ENCODE measurements around the gene FCGR3A.
"Not testable (repeated sequence)": the region's sequence is repeated elsewhere in the genome, so short reads cannot be mapped to it uniquely, and the experiment has no call there.

GRCh38 chr1:161593092-161593755 lies 43.6 kb upstream of the FCGR3A start:
- TF ChIP-seq POLR2A (IDR thresholded peaks at IDR 0.05); CTCF (IDR thresholded peaks at IDR 0.05 in 8 of 11, conservative IDR thresholded peaks at IDR 0.05 in 3 of 11); POLR2AphosphoS5 (IDR thresholded peaks at IDR 0.05): not testable (repeated sequence)
